Loucy (cell line): Measurements from ENCODE around the gene TNFRSF9.

Experiments
- EZH2phosphoT487 ChIP-seq: fragments of 200-600 bp; IDR thresholded peaks from 2 replicates; pipeline ENCODE4 v1.6.1; 2018; ENCODE audit warnings: antibody characterized with exemption, mild to moderate bottlenecking, moderate library complexity, borderline replicate concordance
- TF ChIP-seq, protein P1 (sequence below): fragments of 200-600 bp; sonication (generic); conservative IDR thresholded peaks from 2 replicates; pipeline ENCODE4 v1.5.1; 2014; ENCODE audit warnings: mild to moderate bottlenecking, antibody characterized with exemption, low read length

DNA sequence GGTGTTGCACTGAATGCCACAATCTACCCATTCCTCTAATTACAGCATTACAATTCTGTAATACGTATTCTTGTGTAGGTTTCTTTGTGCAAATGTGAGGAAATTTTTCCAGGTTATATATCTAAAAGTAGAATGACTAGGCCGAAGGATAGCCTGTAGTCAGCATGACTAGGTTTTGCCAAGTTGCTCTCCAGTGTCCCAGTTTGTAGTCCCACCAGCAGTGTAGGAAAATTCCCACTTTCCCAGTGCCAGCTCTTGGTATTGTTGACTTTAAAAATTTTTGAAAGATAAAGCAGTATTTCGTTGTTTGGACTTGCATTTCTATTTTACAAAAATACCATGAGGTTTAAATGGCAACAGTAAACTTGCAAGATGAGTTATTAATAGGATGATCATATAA is 23.8 kb upstream of the TNFRSF9 start:
- TF ChIP-seq, protein P1, sequence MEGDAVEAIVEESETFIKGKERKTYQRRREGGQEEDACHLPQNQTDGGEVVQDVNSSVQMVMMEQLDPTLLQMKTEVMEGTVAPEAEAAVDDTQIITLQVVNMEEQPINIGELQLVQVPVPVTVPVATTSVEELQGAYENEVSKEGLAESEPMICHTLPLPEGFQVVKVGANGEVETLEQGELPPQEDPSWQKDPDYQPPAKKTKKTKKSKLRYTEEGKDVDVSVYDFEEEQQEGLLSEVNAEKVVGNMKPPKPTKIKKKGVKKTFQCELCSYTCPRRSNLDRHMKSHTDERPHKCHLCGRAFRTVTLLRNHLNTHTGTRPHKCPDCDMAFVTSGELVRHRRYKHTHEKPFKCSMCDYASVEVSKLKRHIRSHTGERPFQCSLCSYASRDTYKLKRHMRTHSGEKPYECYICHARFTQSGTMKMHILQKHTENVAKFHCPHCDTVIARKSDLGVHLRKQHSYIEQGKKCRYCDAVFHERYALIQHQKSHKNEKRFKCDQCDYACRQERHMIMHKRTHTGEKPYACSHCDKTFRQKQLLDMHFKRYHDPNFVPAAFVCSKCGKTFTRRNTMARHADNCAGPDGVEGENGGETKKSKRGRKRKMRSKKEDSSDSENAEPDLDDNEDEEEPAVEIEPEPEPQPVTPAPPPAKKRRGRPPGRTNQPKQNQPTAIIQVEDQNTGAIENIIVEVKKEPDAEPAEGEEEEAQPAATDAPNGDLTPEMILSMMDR, result no peak
- no peak for TF ChIP-seq EZH2phosphoT487
